ENCODE data around the gene PRG2. TPM values are rescaled to one million over a fixed set of nuclear protein-coding genes. Genes with fewer than 3 reads are reported as not detected.
A peak's percentile ranks its signal among the peaks of the same experiment; 100 is the strongest.

Gene PRG2
- polyA plus RNA-seq, 3 donors: 1.1 TPM; not detected in 2

DNA sequence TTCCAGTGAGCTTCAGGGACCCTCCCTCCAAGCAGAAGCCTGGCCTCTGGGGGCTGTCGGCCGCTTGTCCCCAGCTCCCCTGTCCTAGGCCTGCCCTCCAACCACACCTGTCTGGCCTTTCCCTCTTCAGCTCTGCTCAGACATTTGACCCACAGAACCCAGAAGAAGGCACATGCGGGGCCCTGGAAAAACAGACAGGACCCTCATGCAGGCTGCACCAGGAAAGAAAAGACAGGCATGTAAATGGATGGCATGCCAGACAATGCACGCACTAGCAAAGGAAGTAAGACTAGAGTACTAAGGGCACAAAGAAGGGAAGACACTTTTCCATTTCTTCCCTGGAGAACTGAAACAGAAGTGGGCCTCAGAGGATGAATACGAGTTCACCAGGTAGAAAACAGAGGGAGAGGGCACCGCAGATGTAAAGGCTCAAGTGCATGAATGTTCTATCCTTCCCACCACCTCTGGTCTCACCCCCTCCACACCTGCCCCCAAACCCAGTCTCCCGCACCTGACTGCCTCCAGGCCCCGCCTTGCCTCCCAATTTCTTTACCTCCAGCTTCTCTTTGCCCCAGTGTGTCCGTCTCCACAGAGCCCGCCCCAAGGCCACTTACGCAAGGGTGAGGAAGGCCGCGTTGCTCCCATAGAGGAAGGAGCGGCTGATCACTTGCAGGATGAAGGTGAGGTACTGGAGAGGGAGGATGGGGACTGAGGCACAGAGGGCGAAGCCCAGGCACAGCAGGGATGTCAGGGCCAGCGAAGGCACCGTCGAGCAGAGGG is 19.1 kb upstream of the PRG2 start:
- WGBS (ENCODE audit: insufficient coverage): 80% methylated on average over 13 of the region's 18 CpGs
- H3K36me3 ChIP-seq (replicated peaks in 1 of 2; ENCODE audit: control insufficient read depth in 1 of 2, insufficient read depth in 2 of 2, low read length in 2 of 2): peaks cover 75 to 88% of the 10 kb centered on the region in 2 donors
- no peaks in the 10 kb centered on the region for H3K9me3 ChIP-seq (replicated peaks in 1 of 2; ENCODE audit: control insufficient read depth in 1 of 2, insufficient read depth in 1 of 2, low read length in 2 of 2)
- Mint-ChIP-seq H3K4me3 (no peak overlapping the region), H3K27ac (peak overlapping the region in 6 of 7 donors; percentile 18 to 78 (median 62)), H3K9me3 (peaks cover 0 to 4% (median 0%) of the 10 kb centered on the region in 7 donors), H3K4me1 (peaks cover 30% of the 10 kb centered on the region), H3K27me3 (ENCODE audit: low read depth in 3 of 3) (peaks cover 0 to 5% (median 4%) of the 10 kb centered on the region in 3 donors), H3K36me3 (peaks cover 83 to 89% of the 10 kb centered on the region in 2 donors)
- H3K27me3 ChIP-seq (ENCODE audit: control insufficient read depth in 2 of 2, insufficient read depth in 2 of 2, low read length in 2 of 2): no peaks in the 10 kb centered on the region
- intact Hi-C loops (cut with micrococcal nuclease): no loop called here
- DNase-seq: no peak
- TF ChIP-seq, protein P1, sequence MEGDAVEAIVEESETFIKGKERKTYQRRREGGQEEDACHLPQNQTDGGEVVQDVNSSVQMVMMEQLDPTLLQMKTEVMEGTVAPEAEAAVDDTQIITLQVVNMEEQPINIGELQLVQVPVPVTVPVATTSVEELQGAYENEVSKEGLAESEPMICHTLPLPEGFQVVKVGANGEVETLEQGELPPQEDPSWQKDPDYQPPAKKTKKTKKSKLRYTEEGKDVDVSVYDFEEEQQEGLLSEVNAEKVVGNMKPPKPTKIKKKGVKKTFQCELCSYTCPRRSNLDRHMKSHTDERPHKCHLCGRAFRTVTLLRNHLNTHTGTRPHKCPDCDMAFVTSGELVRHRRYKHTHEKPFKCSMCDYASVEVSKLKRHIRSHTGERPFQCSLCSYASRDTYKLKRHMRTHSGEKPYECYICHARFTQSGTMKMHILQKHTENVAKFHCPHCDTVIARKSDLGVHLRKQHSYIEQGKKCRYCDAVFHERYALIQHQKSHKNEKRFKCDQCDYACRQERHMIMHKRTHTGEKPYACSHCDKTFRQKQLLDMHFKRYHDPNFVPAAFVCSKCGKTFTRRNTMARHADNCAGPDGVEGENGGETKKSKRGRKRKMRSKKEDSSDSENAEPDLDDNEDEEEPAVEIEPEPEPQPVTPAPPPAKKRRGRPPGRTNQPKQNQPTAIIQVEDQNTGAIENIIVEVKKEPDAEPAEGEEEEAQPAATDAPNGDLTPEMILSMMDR (IDR thresholded peaks at IDR 0.05): no peak
- peaks cover 78% of the 10 kb centered on the region for H4K20me1 ChIP-seq (ENCODE audit: insufficient read depth, low read length)
- H3K4me1 ChIP-seq (ENCODE audit: control insufficient read depth in 1 of 2, insufficient read depth in 2 of 2, low read length in 2 of 2): peaks cover 25 to 26% of the 10 kb centered on the region in 2 donors
- peak overlapping the region in 1 of 2 donors; percentile 63 for H3K27ac ChIP-seq (ENCODE audit: low read depth in 1 of 2, low read length in 2 of 2)
- H3K9ac ChIP-seq (ENCODE audit: insufficient read depth, low read length, poor library complexity, severe bottlenecking): no peak overlapping the region
- no peak overlapping the region for H2AFZ ChIP-seq (ENCODE audit: insufficient read depth, low read depth, low read length, poor library complexity, severe bottlenecking)
- no peak overlapping the region for H3K4me2 ChIP-seq (replicated peaks; ENCODE audit: extremely low read depth, low read length, poor library complexity, severe bottlenecking)
- H3K4me3 ChIP-seq (replicated peaks in 1 of 3; ENCODE audit: low read depth in 2 of 3, low read length in 3 of 3): no peak overlapping the region
- H3K79me2 ChIP-seq (ENCODE audit: insufficient read depth, low read length): peaks cover 26% of the 10 kb centered on the region

DNA sequence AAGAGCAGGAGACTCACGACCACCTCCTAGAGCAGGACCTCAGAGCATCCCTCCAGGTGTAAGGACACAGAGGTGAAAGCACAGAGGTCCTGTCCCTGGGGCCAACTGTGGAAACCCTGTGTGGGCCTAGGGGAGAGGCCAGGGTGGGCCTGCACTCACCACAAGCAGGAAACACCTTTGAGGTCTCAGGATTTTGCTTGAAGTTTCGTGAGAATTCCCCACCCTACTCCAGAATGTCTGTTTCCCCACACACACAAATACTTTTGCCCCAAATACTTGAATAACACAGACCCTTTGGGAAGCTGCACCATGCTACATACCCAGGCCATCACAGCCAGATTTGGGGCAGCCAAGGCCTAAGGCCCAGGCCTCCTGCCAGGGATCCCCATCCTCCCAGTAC is 18.3 kb upstream of the PRG2 start:
- DNase-seq: no peak
- Histone ChIP-seq H3K27me3 (ENCODE audit: control insufficient read depth in 2 of 2, insufficient read depth in 2 of 2, low read length in 2 of 2) (no peaks in the 10 kb centered on the region), H3K36me3 (replicated peaks in 1 of 2; ENCODE audit: control insufficient read depth in 1 of 2, insufficient read depth in 2 of 2, low read length in 2 of 2) (peaks cover 68 to 80% of the 10 kb centered on the region in 2 donors), H3K4me3 (replicated peaks in 1 of 3; ENCODE audit: low read depth in 2 of 3, low read length in 3 of 3) (no peak overlapping the region), H3K9me3 (replicated peaks in 1 of 2; ENCODE audit: control insufficient read depth in 1 of 2, insufficient read depth in 1 of 2, low read length in 2 of 2) (peaks cover 0 to 1% of the 10 kb centered on the region in 2 donors), H2AFZ (ENCODE audit: insufficient read depth, low read depth, low read length, poor library complexity, severe bottlenecking) (no peak overlapping the region), H3K4me1 (ENCODE audit: control insufficient read depth in 1 of 2, insufficient read depth in 2 of 2, low read length in 2 of 2) (peaks cover 25 to 26% of the 10 kb centered on the region in 2 donors), H3K9ac (ENCODE audit: insufficient read depth, low read length, poor library complexity, severe bottlenecking) (no peak overlapping the region), H4K20me1 (ENCODE audit: insufficient read depth, low read length) (peaks cover 71% of the 10 kb centered on the region), H3K4me2 (replicated peaks; ENCODE audit: extremely low read depth, low read length, poor library complexity, severe bottlenecking) (no peak overlapping the region), H3K79me2 (ENCODE audit: insufficient read depth, low read length) (peaks cover 20% of the 10 kb centered on the region), H3K27ac (ENCODE audit: low read depth in 1 of 2, low read length in 2 of 2) (peak overlapping the region in 1 of 2 donors; percentile 63)
- Mint-ChIP-seq H3K27ac (peak overlapping the region in 4 of 7 donors; percentile 6 to 70 (median 40)), H3K27me3 (ENCODE audit: low read depth in 3 of 3) (peaks cover 0 to 5% (median 4%) of the 10 kb centered on the region in 3 donors), H3K4me3 (no peak overlapping the region), H3K9me3 (peaks cover 0 to 5% (median 2%) of the 10 kb centered on the region in 7 donors), H3K4me1 (peaks cover 32% of the 10 kb centered on the region), H3K36me3 (peaks cover 77 to 82% of the 10 kb centered on the region in 2 donors)
- intact Hi-C loops (cut with micrococcal nuclease): no loop called here
- TF ChIP-seq, protein P1 (IDR thresholded peaks at IDR 0.05): no peak
- 33% methylated on average over 2 of the region's 2 CpGs for WGBS (ENCODE audit: insufficient coverage)
